GM12878 (cell line): ENCODE measurements around the gene RETREG2. TPM values are rescaled to one million over a fixed set of nuclear protein-coding genes. Genes with fewer than 3 reads are reported as not detected.

Source experiments
- ATAC-seq: fragments of 200-7000 bp; cut with Tn5 transposase; 3 replicates; pipeline ENCODE4 v1.9.1; 2020; ENCODE audit warnings: mild to moderate bottlenecking, moderate library complexity
- BruUV-seq: library from RNA; stranded (reverse); fragments of 400-500 nt; replicated peaks from 2 replicates; lab custom pipeline; 2021; lab: Mats Ljungman, UMichigan
- CTCF ChIA-PET: fragments of 300-600 bp; sonication (Branson Sonifier 250); formaldehyde crosslinking; extraction: SDS; loops from one replicate; lab custom pipeline; 2021; ENCODE audit warnings: inconsistent platforms; lab: Yijun Ruan, JAX
- POLR2A ChIA-PET: fragments of 350-600 bp; formaldehyde crosslinking; extraction: SDS; loops from one replicate; lab custom pipeline; 2021; ENCODE audit warnings: inconsistent platforms; lab: Charles Lee
- RAD21 ChIA-PET: fragments of 300-600 bp; sonication (Branson Sonifier 250); formaldehyde crosslinking; loops from one replicate; lab custom pipeline; 2023; ENCODE audit warnings: antibody characterized with exemption; ENCODE audit not compliant: unreplicated experiment; lab: Charles Lee
- SMC1A ChIA-PET: fragments of 300-600 bp; sonication (Branson Sonifier 250); formaldehyde crosslinking; loops from one replicate; lab custom pipeline; 2023; ENCODE audit not compliant: unreplicated experiment, uncharacterized antibody; lab: Charles Lee
- DNase-seq: peaks from one replicate; pipeline ENCODE4 v3.0.0-alpha.2; 2011; ENCODE audit warnings: low read depth, low spot score
- FAIRE-seq: peaks from 3 replicates; lab custom pipeline; 2011; peaks lifted over from hg19 to GRCh38; lab: Jason Lieb, UNC
- H2AFZ ChIP-seq: 2 replicates; pipeline ENCODE4 v1.6.0; 2011; ENCODE audit warnings: low read depth, low read length, control low read depth; ENCODE audit not compliant: control insufficient read depth
- H3K27ac ChIP-seq: 2 replicates; pipeline ENCODE4 v1.5.1; 2011; ENCODE audit warnings: control low read depth; ENCODE audit not compliant: control insufficient read depth, insufficient read depth
- H3K27me3 ChIP-seq, 2 experiments: replicated peaks in 1 of 2; 2 replicates each; pipeline versions ENCODE4 v1.6.0 to v1.6.1; 2011; ENCODE audit warnings: low read length in 1 of 2; ENCODE audit not compliant: control insufficient read depth in 2 of 2, insufficient read depth in 2 of 2
- H3K36me3 ChIP-seq, 2 experiments: 2 replicates each; pipeline ENCODE4 v1.5.1; 2011; ENCODE audit warnings: low read length in 1 of 2; ENCODE audit not compliant: control insufficient read depth in 2 of 2, insufficient read depth in 2 of 2
- H3K4me1 ChIP-seq: 2 replicates; pipeline ENCODE4 v1.6.1; 2011; ENCODE audit warnings: mild to moderate bottlenecking, low read length, moderate library complexity, mixed read lengths; ENCODE audit not compliant: control insufficient read depth, insufficient read depth
- H3K4me2 ChIP-seq: 2 replicates; pipeline ENCODE4 v1.6.0; 2011; ENCODE audit warnings: control low read depth; ENCODE audit not compliant: control insufficient read depth, insufficient read depth
- H3K4me3 ChIP-seq: fragments of 200-600 bp; sonication (generic); 2 replicates; pipeline ENCODE4 v1.5.1; 2016
- H3K79me2 ChIP-seq: 2 replicates; pipeline ENCODE4 v1.6.0; 2011; ENCODE audit warnings: low read length; ENCODE audit not compliant: control insufficient read depth, insufficient read depth
- H3K9ac ChIP-seq: 2 replicates; pipeline ENCODE4 v1.8.0; 2011; ENCODE audit warnings: low read length, control low read depth, mixed read lengths; ENCODE audit not compliant: control insufficient read depth, insufficient read depth
- H3K9me3 ChIP-seq: replicated peaks from 3 replicates; pipeline ENCODE4 v1.5.1; 2011; ENCODE audit warnings: mild to moderate bottlenecking, low read length; ENCODE audit not compliant: control insufficient read depth, insufficient read depth
- H4K20me1 ChIP-seq: 2 replicates; pipeline ENCODE4 v1.6.0; 2011; ENCODE audit not compliant: control insufficient read depth, insufficient read depth
- BCL3 ChIP-seq: IDR thresholded peaks from 2 replicates; pipeline ENCODE4 v1.6.1; 2011; ENCODE audit warnings: borderline replicate concordance, low read depth, mild to moderate bottlenecking, moderate library complexity, low read length; ENCODE audit not compliant: insufficient read depth, poor library complexity, severe bottlenecking
- ESRRA ChIP-seq: IDR thresholded peaks from 2 replicates; pipeline ENCODE4 v1.6.1; 2012; ENCODE audit warnings: mild to moderate bottlenecking, low read length, improper control_type of control experiment
- IKZF2 ChIP-seq, 2 experiments: fragments of 450-650 bp; IDR thresholded peaks; 2 replicates each; pipeline ENCODE4 v1.6.1; 2017; ENCODE audit warnings: mild to moderate bottlenecking in 2 of 2, moderate library complexity in 2 of 2
- NBN ChIP-seq: fragments of 450-650 bp; IDR thresholded peaks from 2 replicates; pipeline ENCODE4 v1.6.1; 2016
- NFIC ChIP-seq: IDR thresholded peaks from 2 replicates; pipeline ENCODE4 v1.6.1; 2012; ENCODE audit warnings: low read depth, mild to moderate bottlenecking, inconsistent platforms, low read length, moderate library complexity
- NFYB ChIP-seq: IDR thresholded peaks from 2 replicates; pipeline ENCODE4 v1.6.1; 2011; ENCODE audit warnings: low read depth, mild to moderate bottlenecking, low read length, improper control_type of control experiment, moderate library complexity; ENCODE audit not compliant: insufficient read depth
- POLR2AphosphoS2 ChIP-seq: IDR thresholded peaks from 2 replicates; pipeline ENCODE4 v1.6.1; 2011; ENCODE audit warnings: low read depth, mild to moderate bottlenecking, low read length, improper control_type of control experiment, moderate library complexity
- POU2F2 ChIP-seq: IDR thresholded peaks from 3 replicates; pipeline ENCODE4 v1.6.1; 2011; ENCODE audit warnings: low read depth, mild to moderate bottlenecking, low read length, borderline replicate concordance
- SP1 ChIP-seq: IDR thresholded peaks from one replicate; pipeline ENCODE4 v1.6.1; 2011; ENCODE audit warnings: low read depth, low read length
- SPI1 ChIP-seq: IDR thresholded peaks from 2 replicates; pipeline ENCODE4 v1.6.1; 2011; ENCODE audit warnings: low read depth, mild to moderate bottlenecking, low read length, moderate library complexity, borderline replicate concordance; ENCODE audit not compliant: insufficient read depth
- SREBF2 ChIP-seq: IDR thresholded peaks from 2 replicates; pipeline ENCODE4 v1.6.1; 2012; ENCODE audit warnings: mild to moderate bottlenecking, low read length
- SRF ChIP-seq, 2 experiments: IDR thresholded peaks; 2 replicates each; pipeline ENCODE4 v1.6.1; 2011; ENCODE audit warnings: low read depth in 2 of 2, low read length in 2 of 2, mild to moderate bottlenecking in 1 of 2, moderate library complexity in 1 of 2
- ZNF274 ChIP-seq: IDR thresholded peaks from one replicate; pipeline ENCODE4 v1.8.0; 2011; ENCODE audit not compliant: insufficient read length, insufficient read depth
- ZNF622 ChIP-seq: fragments of 450-650 bp; IDR thresholded peaks from 2 replicates; pipeline ENCODE4 v1.6.1; 2017; ENCODE audit warnings: mild to moderate bottlenecking, inconsistent platforms
- WGBS: methylation state at CpG from one replicate; pipeline ENCODE4 v1.1.6; 2016; ENCODE audit warnings: low lambda C conversion rate; ENCODE audit not compliant: insufficient replicate concordance, insufficient coverage; ENCODE audit errors: missing lambda C conversion rate; 5-methylcytosine and 5-hydroxymethylcytosine counted together
- in situ Hi-C: fragments of 300-500 bp; cut with MboI; formaldehyde crosslinking; loops from 9 replicates; pipeline ENCODE4 v1.14.3; 2018; ENCODE audit warnings: mixed read lengths
- intact Hi-C: fragments of 100-400 bp; cut with micrococcal nuclease; formaldehyde crosslinking; loops from one replicate; pipeline ENCODE4 v1.14.2; 2022; ENCODE audit not compliant: unreplicated experiment
- polyA plus RNA-seq, 11 experiments: library from polyadenylated mRNA; depleted of rRNA in 4 of 11; unstranded in 6 of 11; stranded (reverse) in 5 of 11; fragments of >200 nt; fragmentation: Nextera tagmentation in 4 of 11; fragmentation: Illumina TruSeq in 1 of 11; extraction: Ambion mirVana in 4 of 11; extraction: Trizol in 1 of 11; gene quantifications; 1 replicate in 1 of 11; 2 replicates in 10 of 11; pipeline versions ENCODE4 v1.2.1 to v1.2.3, GENCODE V29; 2011 to 2016; ENCODE audit warnings: inconsistent platforms in 2 of 11, missing spikeins in 2 of 11, low read depth in 1 of 11
- total RNA-seq, 4 experiments: library from RNA; depleted of rRNA in 3 of 4; stranded (reverse); fragments of >200 nt in 3 of 4; fragmentation: Illumina TruSeq in 1 of 4; extraction: Trizol in 1 of 4; gene quantifications; 2 replicates each; pipeline versions ENCODE4 v1.2.1 to v1.2.3, GENCODE V29; 2013 to 2021
- TF ChIP-seq, protein P1 (sequence below): IDR thresholded peaks from 2 replicates; pipeline ENCODE4 v1.6.1; 2011; ENCODE audit warnings: low read depth, low read length, improper control_type of control experiment, borderline replicate concordance
- TF ChIP-seq, protein P2 (sequence below): fragments of 450-650 bp; IDR thresholded peaks from 2 replicates; pipeline ENCODE4 v1.6.1; 2016; ENCODE audit warnings: mild to moderate bottlenecking, moderate library complexity, borderline replicate concordance
- TF ChIP-seq, protein P3 (sequence below): fragments of 450-650 bp; IDR thresholded peaks from 2 replicates; pipeline ENCODE4 v1.6.1; 2014; ENCODE audit warnings: mild to moderate bottlenecking

Gene RETREG2
- total and polyA plus RNA-seq, 10 of the 15 experiments (the other 5 are each of a cell fraction or from before 2014, with no cell fraction given), result 10.1 to 72.0 (median 28.3) TPM

DNA sequence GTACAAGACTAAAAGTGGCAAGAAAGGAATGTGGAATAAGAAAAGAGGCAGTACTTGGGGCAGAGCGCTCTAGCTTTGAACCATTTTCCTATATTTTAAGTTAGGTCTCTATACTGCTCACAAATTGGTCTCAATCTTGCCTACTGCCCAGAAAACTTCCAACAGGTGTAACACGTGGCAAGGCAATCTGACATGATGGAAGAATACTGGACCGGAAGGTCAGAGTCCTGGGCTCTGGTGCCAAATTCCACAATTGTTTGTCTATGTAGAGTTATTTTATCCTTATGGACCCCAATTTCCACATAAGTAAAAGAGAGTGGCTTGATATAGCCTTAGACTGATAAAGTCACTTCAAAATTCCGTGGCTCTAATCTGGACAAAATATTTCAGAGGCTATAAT is 46.3 kb upstream of the RETREG2 start (continued):
- TF ChIP-seq, protein P1, sequence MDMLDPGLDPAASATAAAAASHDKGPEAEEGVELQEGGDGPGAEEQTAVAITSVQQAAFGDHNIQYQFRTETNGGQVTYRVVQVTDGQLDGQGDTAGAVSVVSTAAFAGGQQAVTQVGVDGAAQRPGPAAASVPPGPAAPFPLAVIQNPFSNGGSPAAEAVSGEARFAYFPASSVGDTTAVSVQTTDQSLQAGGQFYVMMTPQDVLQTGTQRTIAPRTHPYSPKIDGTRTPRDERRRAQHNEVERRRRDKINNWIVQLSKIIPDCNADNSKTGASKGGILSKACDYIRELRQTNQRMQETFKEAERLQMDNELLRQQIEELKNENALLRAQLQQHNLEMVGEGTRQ, result no peak
- TF ChIP-seq NFYB (no peak), SREBF2 (no peak), SRF (IDR thresholded peaks at IDR 0.05; ENCODE audit: low read depth in 2 of 2, low read length in 2 of 2) (no peak), IKZF2 (IDR thresholded peaks at IDR 0.05) (no peak), BCL3 (no peak), POU2F2 (no peak), POLR2AphosphoS2 (no peak)

- H4K20me1 ChIP-seq, result no peaks in the 10 kb centered on the region
- ChIA-PET SMC1A (interaction anchor here (1.0 to 1.4 kb wide), 2 partner anchors 20 to 21 kb away, joined by 3 read pairs; no protein-coding TSS in a partner anchor), POLR2A (no interaction called here), CTCF (interaction anchor here (0.6 to 2.9 kb wide), 11 partner anchors 10 to 220 kb away, joined by 3 to 15 read pairs (median 5); no protein-coding TSS in a partner anchor), RAD21 (interaction anchor here (1.1 to 1.3 kb wide), 2 partner anchors 14 to 104 kb away, joined by 3 read pairs; no protein-coding TSS in a partner anchor)
- no peaks in the 10 kb centered on the region for H3K36me3 ChIP-seq
- H3K79me2 ChIP-seq, result no peaks in the 10 kb centered on the region
- no peaks in the 10 kb centered on the region for H3K9me3 ChIP-seq
- FAIRE-seq, result no peak
- ATAC-seq, result no peak
- intact Hi-C loops (no loop called here), in situ Hi-C loops (no loop called here)
- no peaks in the 10 kb centered on the region for H3K4me1 ChIP-seq
- no peak overlapping the region for H3K9ac ChIP-seq
- H3K4me2 ChIP-seq, result no peak overlapping the region
- no peak overlapping the region for H2AFZ ChIP-seq
- H3K27me3 ChIP-seq, result no peaks in the 10 kb centered on the region
- H3K27ac ChIP-seq, result no peak overlapping the region
- DNase-seq, result no peak
- H3K4me3 ChIP-seq, result no peak overlapping the region
- TSS peak; percentile 31 for BruUV-seq
- WGBS, result 69% methylated on average over 4 of the region's 4 CpGs
- TF ChIP-seq NBN, result no peak
- no peak for TF ChIP-seq ESRRA
- no peak for TF ChIP-seq ZNF274
- TF ChIP-seq SP1, result no peak
- TF ChIP-seq ZNF622, result no peak
- no peak for TF ChIP-seq NFIC
- TF ChIP-seq, protein P2, sequence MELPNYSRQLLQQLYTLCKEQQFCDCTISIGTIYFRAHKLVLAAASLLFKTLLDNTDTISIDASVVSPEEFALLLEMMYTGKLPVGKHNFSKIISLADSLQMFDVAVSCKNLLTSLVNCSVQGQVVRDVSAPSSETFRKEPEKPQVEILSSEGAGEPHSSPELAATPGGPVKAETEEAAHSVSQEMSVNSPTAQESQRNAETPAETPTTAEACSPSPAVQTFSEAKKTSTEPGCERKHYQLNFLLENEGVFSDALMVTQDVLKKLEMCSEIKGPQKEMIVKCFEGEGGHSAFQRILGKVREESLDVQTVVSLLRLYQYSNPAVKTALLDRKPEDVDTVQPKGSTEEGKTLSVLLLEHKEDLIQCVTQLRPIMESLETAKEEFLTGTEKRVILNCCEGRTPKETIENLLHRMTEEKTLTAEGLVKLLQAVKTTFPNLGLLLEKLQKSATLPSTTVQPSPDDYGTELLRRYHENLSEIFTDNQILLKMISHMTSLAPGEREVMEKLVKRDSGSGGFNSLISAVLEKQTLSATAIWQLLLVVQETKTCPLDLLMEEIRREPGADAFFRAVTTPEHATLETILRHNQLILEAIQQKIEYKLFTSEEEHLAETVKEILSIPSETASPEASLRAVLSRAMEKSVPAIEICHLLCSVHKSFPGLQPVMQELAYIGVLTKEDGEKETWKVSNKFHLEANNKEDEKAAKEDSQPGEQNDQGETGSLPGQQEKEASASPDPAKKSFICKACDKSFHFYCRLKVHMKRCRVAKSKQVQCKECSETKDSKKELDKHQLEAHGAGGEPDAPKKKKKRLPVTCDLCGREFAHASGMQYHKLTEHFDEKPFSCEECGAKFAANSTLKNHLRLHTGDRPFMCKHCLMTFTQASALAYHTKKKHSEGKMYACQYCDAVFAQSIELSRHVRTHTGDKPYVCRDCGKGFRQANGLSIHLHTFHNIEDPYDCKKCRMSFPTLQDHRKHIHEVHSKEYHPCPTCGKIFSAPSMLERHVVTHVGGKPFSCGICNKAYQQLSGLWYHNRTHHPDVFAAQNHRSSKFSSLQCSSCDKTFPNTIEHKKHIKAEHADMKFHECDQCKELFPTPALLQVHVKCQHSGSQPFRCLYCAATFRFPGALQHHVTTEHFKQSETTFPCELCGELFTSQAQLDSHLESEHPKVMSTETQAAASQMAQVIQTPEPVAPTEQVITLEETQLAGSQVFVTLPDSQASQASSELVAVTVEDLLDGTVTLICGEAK, result no peak
- TF ChIP-seq, protein P3, sequence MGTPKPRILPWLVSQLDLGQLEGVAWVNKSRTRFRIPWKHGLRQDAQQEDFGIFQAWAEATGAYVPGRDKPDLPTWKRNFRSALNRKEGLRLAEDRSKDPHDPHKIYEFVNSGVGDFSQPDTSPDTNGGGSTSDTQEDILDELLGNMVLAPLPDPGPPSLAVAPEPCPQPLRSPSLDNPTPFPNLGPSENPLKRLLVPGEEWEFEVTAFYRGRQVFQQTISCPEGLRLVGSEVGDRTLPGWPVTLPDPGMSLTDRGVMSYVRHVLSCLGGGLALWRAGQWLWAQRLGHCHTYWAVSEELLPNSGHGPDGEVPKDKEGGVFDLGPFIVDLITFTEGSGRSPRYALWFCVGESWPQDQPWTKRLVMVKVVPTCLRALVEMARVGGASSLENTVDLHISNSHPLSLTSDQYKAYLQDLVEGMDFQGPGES, result no peak
- no peak for TF ChIP-seq SPI1
These were observed 44.1 kb upstream of the RETREG2 start for GRCh38 chr2:219133976-219134375.
